Lower leg skin (tissue), 4 donors: ENCODE results near the gene RAD51B. TPM values are rescaled to one million over a fixed set of nuclear protein-coding genes. Genes with fewer than 3 reads are reported as not detected.

Source experiments
- DNase-seq, 2 donors: peaks; one replicate each; pipeline ENCODE4 v3.0.0-alpha.2; 2019; ENCODE audit warnings: low spot score in 2 of 2
- H3K4me3 ChIP-seq: fragments of 200-600 bp; sonication (generic); 2 replicates; pipeline ENCODE4 v1.5.1; 2017; ENCODE audit warnings: mild to moderate bottlenecking, low read depth; ENCODE audit not compliant: poor library complexity, severe bottlenecking
- POLR2A ChIP-seq, 2 donors: fragments of 450-650 bp; IDR thresholded peaks; one replicate each; pipeline ENCODE4 v1.6.1; 2016 to 2017; ENCODE audit warnings: antibody characterized with exemption in 2 of 2, mild to moderate bottlenecking in 1 of 2, moderate library complexity in 1 of 2
- WGBS, 2 donors: methylation state at CpG; one replicate each; pipeline ENCODE4 v1.1.5; 2018; 5-methylcytosine and 5-hydroxymethylcytosine counted together
- intact Hi-C: fragments of 100-400 bp; cut with DNase I; formaldehyde crosslinking; loops from one replicate; pipeline ENCODE4 v1.15.0; 2023; ENCODE audit warnings: low total_unique reads
- total RNA-seq, 4 donors: library from RNA; depleted of rRNA; stranded (reverse); fragments of >200 nt; gene quantifications; one replicate each; pipeline ENCODE4 v1.1.0, GENCODE V29; 2016
- TF ChIP-seq, protein P1 (sequence below), 3 donors: fragments of 450-650 bp; IDR thresholded peaks; one replicate each; pipeline ENCODE4 v1.5.1; 2016; ENCODE audit warnings: antibody characterized with exemption in 3 of 3, mild to moderate bottlenecking in 3 of 3, moderate library complexity in 2 of 3

The RAD51B gene
- total RNA-seq, 4 donors from 2014 or later: 6.1 to 27.2 (median 13.6) TPM

DNA sequence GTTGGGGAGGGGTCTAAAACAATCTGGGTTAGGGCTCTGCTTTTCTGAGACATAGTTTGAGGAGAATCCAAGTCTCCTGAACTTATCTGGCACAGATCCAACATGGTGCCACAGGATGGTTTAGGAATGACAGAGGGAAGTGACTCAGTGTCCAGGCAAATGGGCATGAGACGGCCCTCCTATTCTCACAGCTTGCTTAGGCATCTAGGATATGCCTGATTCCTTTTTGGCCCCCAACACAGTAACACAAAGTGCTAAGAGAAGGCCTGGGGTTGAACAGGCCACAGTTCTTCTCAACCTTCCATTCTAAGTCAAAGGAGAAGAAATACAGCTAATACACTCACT, 855.6 kb downstream of the RAD51B start:
- no peak for TF ChIP-seq POLR2A (IDR thresholded peaks at IDR 0.05)
- TF ChIP-seq, protein P1, sequence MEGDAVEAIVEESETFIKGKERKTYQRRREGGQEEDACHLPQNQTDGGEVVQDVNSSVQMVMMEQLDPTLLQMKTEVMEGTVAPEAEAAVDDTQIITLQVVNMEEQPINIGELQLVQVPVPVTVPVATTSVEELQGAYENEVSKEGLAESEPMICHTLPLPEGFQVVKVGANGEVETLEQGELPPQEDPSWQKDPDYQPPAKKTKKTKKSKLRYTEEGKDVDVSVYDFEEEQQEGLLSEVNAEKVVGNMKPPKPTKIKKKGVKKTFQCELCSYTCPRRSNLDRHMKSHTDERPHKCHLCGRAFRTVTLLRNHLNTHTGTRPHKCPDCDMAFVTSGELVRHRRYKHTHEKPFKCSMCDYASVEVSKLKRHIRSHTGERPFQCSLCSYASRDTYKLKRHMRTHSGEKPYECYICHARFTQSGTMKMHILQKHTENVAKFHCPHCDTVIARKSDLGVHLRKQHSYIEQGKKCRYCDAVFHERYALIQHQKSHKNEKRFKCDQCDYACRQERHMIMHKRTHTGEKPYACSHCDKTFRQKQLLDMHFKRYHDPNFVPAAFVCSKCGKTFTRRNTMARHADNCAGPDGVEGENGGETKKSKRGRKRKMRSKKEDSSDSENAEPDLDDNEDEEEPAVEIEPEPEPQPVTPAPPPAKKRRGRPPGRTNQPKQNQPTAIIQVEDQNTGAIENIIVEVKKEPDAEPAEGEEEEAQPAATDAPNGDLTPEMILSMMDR (IDR thresholded peaks at IDR 0.05): no peak
- no peak overlapping the region for H3K4me3 ChIP-seq
- intact Hi-C loops: no loop called here
- WGBS, 2 donors: 88 to 100% methylated on average over 1 of the region's 1 CpG
- no peak for DNase-seq

DNA sequence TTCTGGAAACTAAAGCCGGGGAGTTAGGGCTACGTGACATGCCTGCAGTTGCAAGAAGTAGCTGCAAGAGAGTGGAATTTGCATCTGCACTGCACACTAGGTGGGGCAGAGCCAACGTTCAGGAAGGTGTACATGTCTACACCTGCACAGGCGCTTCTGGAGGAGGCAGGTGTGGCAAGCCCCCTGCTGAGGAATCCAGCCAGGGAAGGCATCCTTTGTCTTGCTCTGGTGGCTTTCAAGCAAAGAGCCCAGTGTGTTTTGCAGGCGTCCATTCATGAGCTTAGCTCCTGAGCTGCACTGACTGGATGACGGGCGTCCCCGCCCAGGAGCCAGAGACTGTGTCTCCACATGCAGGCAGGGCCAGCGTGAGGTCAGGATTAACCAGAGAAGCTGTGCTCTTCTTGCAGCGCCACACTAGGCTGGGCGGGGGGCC, 856.9 kb downstream of the RAD51B start:
- DNase-seq: no peak
- TF ChIP-seq POLR2A (IDR thresholded peaks at IDR 0.05): no peak
- TF ChIP-seq, protein P1 (IDR thresholded peaks at IDR 0.05): no peak
- H3K4me3 ChIP-seq: no peak overlapping the region
- 34 to 44% methylated on average over 7 to 11 of the region's 11 CpGs for WGBS, 2 donors
- intact Hi-C loops: no loop called here

DNA sequence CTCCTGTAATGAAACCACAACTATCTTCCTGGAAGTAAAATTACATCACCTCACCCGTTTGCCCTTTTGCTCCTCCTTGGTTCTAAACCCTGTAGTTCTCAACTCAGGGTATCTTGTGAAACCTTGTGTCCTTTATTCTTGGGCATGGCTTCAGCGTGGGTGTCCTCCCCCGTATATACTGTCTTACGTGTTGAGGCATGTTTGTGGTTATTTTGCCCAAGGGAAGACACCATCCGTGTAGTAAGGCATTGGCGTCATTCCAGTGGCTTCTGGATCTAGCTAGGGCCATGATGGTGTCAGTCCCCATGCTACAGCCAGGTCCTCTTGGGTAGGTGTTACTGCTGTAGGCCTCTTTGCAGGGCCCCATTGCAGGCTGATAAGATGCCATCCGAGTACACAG, 857.9 kb downstream of the RAD51B start:
- WGBS, 2 donors: 57 to 66% methylated on average over 7 of the region's 7 CpGs
- DNase-seq: no peak
- TF ChIP-seq POLR2A (IDR thresholded peaks at IDR 0.05): no peak
- TF ChIP-seq, protein P1 (IDR thresholded peaks at IDR 0.05): no peak
- H3K4me3 ChIP-seq: no peak overlapping the region
- intact Hi-C loops: no loop called here

DNA sequence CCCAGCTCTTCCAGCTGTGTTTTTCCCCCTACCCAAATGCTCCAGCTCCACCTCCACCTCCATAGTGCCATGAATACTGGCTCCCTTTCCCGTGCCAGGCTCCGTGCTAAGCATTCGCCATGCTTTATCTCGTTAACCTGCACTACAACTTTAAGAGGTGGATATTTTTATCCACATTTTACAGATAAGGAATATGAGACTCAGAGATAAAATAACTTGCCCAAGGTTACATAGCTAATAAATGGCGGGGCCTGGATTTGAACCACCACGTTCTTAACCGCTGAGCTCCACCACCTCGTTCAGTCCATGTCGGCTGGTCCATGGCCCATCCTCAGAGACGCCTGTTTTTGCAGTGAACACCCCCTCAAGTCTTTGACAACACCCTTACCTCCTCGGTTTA, 858.3 kb downstream of the RAD51B start:
- no peak for DNase-seq
- WGBS, 2 donors: 65 to 68% methylated on average over 11 of the region's 11 CpGs
- intact Hi-C loops: no loop called here
- no peak overlapping the region for H3K4me3 ChIP-seq
- TF ChIP-seq, protein P1 (IDR thresholded peaks at IDR 0.05): no peak
- no peak for TF ChIP-seq POLR2A (IDR thresholded peaks at IDR 0.05)

DNA sequence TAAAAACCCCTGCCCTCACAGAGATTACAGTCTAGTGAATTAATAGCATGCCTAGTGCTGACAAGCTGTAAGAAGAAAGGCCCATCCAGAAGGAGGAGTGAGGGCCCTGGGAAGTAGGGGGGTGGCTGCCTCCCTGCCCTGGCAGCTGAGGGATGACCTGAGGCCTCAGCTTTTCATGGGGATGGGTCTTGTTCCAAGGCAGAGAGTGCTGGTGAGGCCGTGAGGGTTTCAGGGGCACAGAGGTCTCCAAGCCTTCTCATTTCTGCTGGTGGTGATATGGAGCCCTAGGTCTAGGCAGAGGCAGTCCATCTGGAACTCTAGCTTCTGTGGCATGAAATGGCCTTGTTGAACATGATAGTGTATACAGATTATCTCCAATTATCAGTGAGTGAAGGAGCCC, 858.9 kb downstream of the RAD51B start:
- intact Hi-C loops: no loop called here

DNA sequence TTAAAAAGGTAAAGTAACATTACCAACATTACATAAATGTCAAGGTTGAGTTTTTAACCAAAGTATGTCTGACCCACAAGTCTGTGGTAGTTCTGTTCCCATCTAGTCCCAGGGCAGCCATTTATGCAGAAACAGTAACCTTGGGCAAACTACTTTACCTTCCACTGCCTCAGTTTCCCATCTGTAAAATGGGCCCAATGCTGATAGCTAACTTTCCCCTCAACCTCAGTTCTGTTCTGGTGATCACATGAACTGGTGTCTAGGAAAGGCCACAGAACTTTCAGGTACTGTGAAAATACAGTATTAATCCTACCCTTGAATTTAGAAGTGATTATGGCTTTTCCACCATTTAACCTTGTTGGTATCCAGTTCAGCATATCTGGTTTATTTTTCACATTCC, 859.7 kb downstream of the RAD51B start:
- no peak for TF ChIP-seq POLR2A (IDR thresholded peaks at IDR 0.05)
- TF ChIP-seq, protein P1 (IDR thresholded peaks at IDR 0.05): no peak
- intact Hi-C loops: no loop called here
- no peak overlapping the region for H3K4me3 ChIP-seq
- no peak for DNase-seq

More for the DNA sequence above, 858.9 kb downstream of the RAD51B start:
- no peak for DNase-seq
- 75 to 84% methylated on average over 1 of the region's 1 CpG for WGBS, 2 donors
- H3K4me3 ChIP-seq: no peak overlapping the region
- TF ChIP-seq POLR2A (IDR thresholded peaks at IDR 0.05): no peak
- TF ChIP-seq, protein P1 (IDR thresholded peaks at IDR 0.05): no peak
